Stimulated activated CD8-positive, alpha-beta memory T cell treated with anti-CD3 and anti-CD28 coated beads, Interleukin-15, amount 100 ng/mL, for 1 hour (primary cell): Measurements from ENCODE around the gene IQSEC1.
"Not testable (repeated sequence)": the region's sequence is repeated elsewhere in the genome, so short reads cannot be mapped to it uniquely, and the experiment has no call there.

Source experiments
- DNase-seq: peaks from one replicate; pipeline ENCODE4 v3.0.0-alpha.2; 2020; ENCODE audit warnings: low read depth

The IQSEC1 gene

DNA sequence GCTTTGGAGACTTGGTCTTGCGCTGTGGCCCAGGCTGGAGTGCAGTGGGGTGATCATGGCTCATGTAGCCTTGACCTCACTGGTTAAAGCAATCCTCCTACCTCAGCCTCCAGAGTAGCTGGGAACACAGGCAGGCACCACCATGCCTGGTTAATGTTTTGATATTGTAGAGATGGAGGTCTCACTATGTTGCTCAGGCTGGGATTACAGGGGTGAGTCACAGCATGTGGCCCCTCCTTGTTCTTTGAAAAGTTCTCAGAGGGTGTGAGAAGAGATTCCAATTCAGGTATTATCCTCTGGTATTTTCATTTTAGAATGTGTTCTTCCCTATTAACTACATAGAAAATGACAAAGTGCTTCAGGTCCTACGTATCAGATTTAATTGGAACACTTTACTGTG lies 180.0 kb downstream of the IQSEC1 start:
- no peak for DNase-seq

DNA sequence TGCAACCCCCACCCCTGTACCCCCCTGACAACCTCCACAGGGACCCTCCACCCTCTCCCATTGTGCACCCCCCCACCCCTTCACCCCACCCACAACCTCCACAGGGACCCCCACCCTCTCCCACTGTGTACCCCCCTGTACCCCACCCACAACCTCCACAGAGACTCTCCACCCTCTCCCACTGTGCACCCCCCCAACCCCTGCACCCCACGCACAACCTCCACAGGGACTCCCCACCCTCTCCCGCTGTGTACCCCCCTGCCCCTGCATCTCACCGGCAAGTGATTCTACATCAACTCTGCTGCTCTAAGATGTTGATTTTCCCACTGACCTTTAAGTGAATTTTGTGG lies 180.4 kb downstream of the IQSEC1 start:
- no peak for DNase-seq

DNA sequence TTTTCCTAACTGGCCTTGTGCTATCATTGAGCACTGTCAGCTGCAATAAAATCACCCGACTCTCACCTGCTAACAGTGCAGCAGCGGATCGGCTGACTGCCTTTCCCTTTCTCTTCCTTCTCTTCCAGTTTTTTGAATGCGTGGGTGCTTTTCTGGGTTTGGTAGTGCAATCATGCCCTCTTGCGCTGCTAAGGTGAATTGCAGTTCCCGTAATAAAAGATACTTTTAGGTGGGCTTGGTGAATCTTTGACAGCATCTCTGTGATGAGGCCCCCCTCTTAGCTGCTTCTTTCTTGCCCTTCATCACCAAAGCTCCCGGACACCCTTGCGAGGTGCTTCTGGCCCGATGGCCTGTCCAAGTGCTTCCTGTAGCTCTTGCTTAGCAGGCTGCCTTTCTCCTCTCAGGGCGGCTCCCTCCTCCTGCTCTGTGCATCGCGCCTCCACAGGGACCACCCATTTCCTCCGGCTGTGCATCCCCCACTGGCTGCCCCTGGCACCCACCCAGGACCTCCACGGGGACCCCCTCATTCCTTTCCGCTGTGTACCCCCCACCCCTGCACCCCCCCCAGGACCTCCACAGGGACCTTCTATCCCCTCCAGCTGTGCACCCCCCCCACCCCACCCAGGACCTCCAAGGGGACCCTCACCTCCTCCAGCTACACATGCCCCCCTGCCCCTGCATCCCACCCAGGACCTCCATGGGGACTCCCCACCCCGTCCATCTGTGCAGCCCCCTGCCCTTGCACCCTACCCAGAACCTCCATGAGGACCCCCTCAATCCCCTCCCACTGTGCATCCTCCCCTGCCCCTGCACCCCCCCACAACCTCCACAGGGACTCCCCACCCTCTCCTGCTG lies 181.0 kb downstream of the IQSEC1 start:
- no peak for DNase-seq

DNA sequence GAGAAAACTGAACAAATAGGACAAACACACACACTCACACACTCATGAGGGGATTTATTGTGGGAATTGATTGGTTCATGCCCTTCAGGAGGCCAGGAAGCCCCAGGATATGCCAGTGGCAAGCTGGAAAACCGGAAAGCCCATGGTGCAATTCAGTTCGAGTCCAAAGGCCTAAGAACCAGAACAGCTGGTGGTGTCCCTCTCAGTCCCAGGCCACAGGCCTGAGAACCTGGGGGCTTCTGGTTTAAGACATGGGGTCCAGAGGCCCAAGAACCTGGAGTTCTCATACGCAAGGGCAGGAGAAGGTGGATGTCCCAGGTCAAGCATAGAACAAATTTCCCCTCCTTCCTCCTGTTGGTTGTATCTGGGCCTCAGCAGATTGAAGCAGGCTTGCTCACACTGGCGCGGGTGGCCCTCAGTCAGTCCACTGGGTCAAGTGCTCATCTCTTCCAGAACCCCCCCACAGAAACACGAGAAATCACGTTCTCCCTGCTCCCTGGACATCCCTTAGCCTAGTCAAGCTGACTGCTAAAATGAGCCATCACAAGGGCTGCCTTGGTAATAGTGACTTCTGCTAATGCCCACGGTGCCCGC lies 181.7 kb downstream of the IQSEC1 start:
- no peak for DNase-seq

DNA sequence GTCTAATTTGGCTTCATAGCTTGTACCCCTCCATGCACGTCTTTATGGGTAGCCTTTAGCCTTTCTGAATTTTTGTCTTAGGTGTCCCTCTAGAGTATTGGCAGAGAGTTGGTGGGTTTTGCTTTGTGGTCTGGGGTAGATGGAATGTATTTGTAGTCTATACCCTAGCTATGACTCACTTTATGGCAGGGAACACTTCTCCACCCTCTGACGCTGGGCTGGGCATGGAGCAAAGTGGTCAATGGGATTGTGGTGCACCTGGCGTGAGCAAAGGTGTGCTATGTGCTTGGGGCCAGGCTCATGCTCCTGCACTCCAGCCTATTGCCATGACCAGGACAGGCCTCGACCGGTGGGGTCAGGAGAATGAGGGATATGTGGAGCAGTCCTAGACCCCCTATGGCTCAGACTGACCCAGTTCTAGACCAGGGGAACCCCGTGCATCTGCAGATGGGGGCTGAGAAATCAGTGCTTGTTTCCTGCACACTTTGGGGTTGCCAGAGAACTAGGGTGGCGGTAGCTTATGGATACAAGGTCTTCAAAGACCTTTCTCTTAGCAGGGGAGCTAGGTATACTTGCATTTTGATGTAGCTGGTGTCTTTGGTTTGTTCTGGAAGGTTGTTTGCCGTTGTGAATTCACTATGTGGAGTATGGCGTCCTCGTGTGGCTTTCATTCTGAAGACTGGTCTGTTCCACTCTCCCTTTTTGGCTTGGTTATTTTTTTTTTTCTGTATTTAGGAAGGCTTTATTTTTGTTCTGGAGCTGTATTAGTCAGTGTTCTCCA lies 182.4 kb downstream of the IQSEC1 start:
- DNase-seq, result no peak

DNA sequence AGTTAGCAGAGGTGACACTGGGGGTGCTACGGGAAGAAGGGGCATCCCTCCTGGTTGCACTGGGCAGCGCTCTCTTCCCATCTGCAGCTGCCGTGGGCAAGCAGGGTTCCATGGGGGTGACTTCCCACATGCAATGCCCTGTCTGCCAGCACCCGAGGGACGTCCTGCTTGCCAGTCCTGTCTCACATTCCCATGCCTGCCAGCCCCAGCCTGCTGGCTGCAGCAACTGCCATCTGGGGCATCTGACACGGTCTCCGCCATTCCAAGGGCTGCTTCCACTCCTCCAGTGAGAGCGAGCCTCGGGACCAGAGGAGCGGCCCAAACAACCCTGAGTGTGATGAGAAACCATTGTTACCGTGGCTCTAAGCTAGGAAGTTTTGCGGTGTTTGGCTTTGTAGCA lies 186.5 kb downstream of the IQSEC1 start:
- no peak for DNase-seq

DNA sequence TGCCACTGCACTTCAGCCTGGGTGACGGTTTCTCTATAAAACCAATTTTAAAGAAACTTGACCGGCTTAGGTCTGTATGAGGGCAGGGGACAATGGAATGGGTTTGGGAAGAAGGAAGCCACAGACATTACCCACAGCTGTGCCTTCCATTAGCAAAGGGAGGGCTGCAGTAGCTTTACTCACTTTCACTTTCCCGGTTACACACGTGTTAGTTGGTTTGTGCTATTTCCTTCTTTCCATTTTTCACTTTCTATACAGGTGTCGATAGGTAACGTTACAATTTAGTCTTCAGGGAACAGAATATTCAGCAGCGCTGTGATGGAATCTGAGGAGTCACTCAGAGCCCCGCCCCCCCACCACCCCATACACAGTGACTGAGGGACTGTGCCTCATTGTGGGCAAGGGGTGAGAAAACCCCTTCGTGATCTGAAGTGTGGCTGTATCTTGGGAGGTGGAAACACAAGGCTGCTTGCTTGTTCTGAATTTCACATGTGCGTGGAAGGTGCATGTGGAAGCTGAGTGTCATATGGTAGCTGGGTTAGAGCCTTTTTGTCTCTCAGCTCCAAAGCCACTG lies 187.0 kb downstream of the IQSEC1 start:
- no peak for DNase-seq

DNA sequence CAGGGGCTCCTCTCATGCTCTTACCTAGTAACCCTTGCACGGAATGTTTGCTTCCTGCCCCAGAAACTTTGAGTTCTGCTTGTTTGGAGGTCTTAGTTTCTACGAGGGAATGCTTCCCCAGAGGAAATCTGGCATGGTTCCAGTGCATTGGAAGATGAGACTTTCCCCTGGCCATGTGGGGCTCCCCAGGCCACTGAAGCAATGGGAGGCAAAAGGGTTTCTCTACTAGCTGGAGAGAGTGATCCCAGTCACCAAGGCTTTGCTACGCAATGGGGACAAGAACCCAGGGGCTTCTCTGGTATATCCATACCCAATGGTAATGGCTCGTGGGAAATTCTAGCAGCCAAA lies 187.7 kb downstream of the IQSEC1 start:
- DNase-seq, result no peak

DNA sequence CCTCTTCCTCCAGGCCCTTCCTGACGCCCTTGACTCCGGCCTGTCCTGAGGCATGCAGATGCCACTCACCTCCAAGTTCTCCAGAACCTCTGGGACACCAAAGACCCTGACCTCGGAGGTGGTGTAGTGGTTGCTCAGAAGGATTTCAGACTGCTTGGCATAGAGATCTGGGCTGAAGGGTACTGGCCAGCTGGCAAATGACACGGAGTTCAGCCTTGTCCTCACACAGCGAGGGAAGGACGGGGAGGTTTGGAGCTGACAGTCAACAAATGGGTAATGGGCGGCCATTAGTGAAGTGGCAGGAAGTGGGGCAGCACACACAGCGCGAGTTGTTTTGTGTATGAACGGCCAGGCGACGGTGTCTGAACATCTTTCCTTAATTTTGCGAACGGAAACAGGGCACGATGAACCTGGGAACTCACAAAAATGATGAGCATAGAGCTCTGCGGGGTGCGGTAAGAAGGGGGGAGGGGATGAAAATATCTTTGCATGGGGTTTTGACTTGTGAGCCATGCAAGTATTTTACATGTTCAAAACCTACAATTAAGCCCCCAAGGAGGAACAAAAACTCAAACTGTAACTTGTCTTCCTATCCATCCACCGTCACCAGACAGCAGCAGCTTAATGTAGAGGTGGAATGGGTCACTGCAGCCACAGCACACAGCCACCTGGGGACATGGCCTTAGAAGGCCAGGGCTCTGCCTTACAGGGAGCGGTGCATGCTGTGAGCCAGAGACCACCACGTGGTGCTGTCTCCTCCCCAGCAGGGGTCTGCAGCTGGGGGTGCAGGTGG lies 188.2 kb downstream of the IQSEC1 start:
- DNase-seq, result no peak

DNA sequence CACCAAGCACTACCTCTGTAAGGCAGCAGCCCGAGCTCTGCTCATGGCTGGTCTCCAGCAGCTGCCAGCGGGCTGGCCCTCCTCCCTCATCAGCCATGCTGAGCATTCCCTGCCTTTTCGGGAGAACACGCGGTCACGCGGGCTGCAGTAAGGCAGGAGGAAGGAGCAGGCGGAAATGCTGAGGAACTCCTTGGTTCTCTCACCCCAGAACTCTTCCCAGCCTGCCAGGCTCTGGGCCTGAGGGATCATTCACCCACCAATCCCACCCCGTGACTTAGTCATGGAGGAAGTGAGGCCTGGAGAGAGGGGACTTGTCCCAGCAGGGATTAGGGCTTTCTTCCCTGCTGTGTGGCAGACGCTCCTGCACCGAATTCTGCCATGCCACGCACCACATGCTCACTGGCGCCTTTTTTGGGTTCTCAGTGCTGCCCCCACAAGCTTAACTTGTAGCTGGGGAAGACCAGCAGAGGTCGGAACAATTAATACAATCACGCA lies 189.0 kb downstream of the IQSEC1 start:
- DNase-seq, result no peak

DNA sequence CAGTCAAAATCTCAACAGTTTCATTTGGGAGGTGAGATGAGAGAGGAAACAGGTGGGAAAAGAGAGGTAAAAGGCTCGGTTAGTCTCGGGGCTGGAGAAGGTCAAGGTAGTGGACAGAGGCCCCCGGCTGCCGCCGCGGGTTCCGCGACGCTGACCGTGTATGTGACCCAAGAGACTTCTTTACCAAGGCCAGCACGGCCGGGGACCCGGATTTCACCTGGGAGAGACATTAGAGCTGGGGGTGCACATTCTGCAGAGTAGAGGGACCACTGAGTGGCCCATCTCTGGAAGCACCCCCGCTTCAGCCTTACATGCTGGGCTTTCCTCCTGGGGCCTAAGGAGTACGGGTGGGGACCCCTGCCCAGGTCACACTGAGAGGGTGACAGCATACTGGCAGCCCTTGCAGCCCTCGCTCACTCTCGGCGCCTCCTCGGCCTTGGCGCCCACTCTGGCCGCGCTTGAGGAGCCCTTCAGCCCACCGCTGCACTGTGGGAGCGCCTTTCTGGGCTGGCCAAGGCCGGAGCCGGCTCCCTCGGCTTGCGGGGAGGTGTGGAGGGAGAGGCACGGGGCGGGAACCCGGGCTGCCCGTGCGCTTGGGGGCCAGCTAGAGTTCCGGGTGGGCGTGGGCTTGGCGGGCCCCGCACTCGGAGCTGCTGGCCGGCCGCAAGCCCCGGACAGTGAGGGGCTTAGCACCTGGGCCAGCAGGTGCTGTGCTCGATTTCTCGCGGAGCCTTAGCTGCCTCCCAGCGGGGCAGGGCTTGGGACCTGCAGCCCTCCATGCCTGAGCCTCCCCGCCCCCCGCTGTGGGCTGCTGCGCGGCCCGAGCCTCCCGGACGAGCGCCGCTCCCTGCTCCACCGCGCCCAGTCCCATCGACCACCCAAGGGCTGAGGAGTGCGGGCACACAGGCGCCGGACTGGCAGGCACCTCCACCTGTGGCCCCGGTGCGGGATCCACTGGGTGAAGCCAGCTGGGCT lies 190.6 kb downstream of the IQSEC1 start:
- DNase-seq, result no peak

DNA sequence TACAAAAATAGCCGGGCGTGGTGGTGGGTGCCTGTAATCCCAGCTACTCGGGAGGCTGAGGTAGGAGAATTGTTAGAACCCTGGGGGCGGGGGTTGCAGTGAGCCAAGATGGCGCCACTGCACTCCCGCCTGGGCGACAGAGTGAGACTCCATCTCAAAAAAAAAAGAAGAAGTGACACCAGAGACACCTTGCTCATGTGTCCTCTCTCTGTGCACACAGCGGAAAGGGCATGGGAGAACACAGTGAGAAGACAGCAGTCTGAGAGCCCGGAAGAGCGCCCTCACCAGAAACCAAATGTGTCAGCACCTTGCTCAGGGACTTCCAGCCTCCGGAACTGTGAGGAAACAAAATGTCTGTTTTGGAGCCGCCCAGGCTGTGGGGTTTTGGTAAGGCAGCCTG lies 191.4 kb downstream of the IQSEC1 start:
- DNase-seq, result not testable (repeated sequence)

DNA sequence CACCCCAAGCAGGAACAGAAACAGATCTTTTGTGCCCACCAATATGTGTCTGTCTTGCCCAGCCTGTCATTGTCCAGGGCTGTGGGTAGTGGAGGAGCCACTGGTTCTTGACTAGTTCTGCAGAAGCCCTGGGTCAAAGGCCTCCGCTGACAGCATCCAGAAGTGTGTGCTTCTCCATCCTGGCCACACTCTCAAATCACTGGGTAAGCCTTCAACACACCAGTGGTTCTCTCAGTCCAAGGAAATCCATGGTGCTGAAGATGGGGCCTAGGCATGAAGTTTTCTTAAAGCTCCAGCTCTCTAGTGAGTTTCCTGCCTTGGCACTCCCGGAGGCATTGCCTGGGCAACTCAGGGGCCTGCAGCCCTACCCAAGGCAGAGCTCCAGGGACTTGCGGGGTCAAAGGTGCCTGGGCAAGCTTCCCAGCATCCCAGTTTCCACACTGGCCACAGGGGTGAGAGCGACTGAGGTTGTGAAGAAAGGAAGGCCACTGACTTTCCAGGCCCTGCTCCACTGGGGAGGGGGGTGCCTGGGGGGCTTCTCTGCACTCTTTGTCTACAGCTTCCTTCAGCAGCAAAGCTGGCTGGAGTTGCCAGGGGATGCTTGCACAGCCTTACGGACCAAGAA lies 193.9 kb downstream of the IQSEC1 start:
- DNase-seq, result no peak

DNA sequence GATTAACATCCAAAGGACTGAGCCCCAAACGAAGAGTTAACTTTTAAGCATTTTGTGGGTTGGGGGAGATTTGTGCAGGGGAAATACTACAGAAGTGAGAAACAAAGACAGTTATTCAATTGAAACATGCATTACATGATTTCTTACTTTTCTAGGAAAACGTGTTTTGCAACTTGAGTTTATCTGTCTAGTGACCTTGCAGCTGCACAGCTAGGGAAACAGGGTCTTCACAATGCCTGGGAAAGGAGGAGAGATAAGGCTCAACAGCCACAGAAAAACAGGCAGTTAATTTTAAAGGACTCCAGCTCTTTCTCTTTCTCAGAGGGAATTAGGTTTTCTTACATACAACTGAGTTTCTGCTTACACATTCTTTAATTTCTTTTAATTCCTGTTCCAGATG lies 194.5 kb downstream of the IQSEC1 start:
- DNase-seq, result not testable (repeated sequence)

DNA sequence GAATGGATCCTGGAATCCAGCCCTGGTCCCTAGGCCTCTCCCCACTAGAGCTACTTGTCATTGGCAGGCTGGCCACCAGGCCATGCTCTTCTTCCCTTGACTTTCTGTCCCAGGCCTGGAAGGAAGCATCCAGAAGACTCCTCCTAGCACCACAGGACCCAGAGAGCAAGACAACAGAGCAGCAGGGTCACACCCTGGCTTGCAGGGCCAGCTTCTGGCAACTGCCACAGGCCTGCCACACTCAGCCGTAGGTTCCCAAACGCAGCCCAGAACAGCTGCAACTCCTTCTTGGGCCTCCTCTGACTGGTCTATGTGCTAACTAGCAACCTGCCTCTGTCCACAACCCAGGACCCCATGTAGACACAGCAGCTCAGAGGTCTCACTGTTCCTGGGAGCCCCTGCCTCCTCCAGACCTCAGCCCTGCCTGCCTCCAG lies 195.1 kb downstream of the IQSEC1 start:
- no peak for DNase-seq

DNA sequence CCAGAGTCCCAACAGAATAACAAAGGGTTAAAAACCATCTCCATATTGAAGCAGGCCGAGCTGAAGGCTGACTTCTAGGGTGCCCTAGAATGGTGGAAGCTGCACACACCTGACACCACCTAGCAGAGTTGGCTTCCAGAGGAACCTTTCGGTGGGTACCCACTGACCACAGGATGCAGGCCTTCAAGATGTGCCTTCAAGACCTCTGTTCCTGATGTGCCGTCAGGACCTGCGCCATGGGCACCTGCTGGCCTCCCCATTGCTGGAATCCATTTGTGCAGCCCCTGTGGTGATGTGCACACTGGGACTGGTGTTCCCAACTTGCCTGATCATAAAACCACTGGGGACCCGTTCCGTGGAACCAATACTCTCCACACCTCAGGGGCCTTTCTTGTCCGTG lies 196.2 kb downstream of the IQSEC1 start:
- no peak for DNase-seq

DNA sequence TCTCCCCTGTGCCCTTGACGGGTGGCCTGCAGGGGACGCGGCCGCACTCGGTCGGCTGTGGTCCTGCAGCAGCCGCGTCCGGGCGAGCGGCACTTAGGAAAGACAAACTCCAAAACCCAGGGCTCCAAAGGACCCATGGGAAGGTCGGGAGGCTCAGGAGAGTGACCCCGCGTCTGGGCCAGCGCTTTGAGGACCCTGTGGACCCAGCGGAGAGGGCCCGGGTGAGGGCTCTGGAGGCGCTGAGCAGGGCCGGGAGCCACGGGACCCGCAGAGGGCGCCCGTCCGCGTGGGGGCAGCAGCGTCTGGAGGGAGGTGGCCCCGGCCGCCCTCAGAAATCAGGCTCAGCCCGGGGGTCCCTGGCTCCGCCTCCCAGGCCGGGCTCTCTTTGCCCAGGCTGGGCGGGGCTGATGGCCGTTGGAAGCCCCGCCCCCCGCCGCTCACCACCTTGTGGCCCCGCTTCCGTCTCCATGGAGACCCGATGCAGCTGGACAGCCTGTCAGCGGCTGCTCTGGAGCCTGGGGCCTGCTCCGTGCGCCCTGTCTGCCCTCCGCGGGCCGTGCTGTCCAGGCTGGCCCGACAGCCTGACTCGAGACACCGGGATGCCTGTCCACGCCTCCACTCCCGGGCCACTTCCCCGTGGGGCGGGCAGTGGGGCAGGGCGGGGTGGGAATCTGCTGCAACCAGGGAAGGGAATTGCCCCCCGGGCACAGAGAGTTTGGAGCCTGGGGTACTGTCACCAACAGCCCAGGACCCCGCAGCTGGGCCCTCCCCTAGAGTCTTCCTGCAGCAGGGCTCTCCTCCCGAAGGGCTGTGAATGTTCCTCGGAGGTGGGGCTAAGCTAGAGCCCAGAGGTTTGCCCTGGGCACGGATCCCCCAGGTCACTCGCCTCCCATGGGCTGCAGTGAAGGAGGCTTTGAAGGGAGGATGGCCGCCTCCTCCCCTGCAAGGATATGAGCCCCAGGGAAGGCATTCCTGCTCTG lies 197.1 kb downstream of the IQSEC1 start:
- no peak for DNase-seq

DNA sequence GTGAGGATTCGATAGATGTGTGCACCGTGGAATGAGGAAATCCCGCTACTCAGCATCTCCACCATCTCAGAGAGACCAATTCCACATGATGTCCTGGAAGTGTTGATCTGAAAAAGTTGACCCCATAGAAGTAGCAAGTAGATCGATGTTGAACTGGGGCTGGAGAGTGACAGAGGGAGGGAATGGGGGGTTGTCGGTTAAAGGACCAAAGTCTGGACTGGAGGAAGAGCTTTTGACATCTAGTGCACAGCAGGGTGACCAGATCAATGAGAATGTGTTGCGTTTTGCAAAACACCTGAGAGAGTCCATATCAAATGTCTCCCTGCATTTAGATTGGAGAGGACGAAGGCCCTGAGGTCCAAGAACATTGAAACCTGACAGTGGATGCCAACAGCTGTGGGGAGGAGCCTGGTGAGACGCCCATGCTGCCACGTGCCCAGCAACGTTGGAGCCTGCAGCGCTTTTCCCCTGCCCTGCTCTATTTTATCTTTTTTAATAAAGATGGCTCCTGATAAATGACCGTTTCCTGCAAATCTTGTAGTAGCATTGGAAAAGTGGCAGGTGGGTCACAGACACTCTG lies 201.7 kb downstream of the IQSEC1 start:
- no peak for DNase-seq

DNA sequence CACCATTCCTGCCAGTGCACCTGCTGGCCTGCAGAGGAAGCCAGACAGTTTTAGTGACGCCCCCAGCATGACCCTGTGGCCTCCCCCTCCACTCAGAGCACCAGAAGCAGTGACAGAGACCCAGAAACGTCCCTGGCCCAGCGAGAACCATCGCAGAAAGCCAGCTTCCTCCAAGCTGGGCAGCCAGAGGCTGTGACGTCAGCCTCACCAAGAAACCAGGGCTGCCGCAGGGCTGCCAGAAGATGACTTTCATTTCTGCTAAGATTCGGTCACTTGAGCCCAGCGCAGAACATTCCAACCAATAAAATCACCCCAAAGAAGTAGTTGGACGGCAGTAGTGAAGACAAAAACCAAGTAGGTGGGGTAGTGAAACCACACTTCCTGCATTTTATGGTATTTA lies 202.3 kb downstream of the IQSEC1 start:
- DNase-seq, result no peak
